ENCODE results near the gene RPS10.

Gene RPS10

DNA sequence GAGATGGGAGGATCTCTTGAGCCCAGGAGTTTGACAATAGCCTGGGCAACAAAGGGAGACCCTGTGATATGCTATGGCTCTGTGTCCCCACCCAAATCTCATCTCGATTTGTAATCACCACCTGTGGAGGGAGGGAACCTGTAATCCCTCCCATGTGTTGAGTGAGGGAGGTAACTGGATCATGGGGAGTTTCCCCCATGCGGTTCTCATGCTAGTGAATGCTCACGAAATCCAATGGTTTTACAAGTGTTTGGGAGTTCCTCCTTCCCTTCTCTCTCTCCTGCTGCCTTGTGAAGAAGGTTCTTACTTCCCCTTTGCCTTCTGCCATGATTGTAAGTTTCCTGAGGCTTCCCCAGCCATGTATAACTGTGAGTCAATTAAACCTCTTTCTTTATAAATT is 36.8 kb downstream of the RPS10 start:
- H3K4me2 ChIP-seq (ENCODE audit: low read length): no peak overlapping the region
- no peak overlapping the region for H3K4me3 ChIP-seq (ENCODE audit: low read depth, low read length, poor library complexity, severe bottlenecking)
- H2AFZ ChIP-seq (ENCODE audit: low read length): no peak overlapping the region
- H3K4me1 ChIP-seq (ENCODE audit: insufficient read depth, low read length, severe bottlenecking): peaks cover 46% of the 10 kb centered on the region
- no peaks in the 10 kb centered on the region for H3F3A ChIP-seq (ENCODE audit: insufficient read depth, low read length)
- no peaks in the 10 kb centered on the region for H3K27me3 ChIP-seq (ENCODE audit: insufficient read depth, low read length)
- H3K27ac ChIP-seq (ENCODE audit: low read depth, low read length, poor library complexity, severe bottlenecking): no peak overlapping the region
- H3K79me2 ChIP-seq (ENCODE audit: insufficient read depth, low read length): peaks cover 76% of the 10 kb centered on the region
- H3K9me2 ChIP-seq (ENCODE audit: low read depth, low read length): no peaks in the 10 kb centered on the region
- H4K20me1 ChIP-seq (ENCODE audit: insufficient read depth, low read length): no peaks in the 10 kb centered on the region
- TF ChIP-seq, protein P1, sequence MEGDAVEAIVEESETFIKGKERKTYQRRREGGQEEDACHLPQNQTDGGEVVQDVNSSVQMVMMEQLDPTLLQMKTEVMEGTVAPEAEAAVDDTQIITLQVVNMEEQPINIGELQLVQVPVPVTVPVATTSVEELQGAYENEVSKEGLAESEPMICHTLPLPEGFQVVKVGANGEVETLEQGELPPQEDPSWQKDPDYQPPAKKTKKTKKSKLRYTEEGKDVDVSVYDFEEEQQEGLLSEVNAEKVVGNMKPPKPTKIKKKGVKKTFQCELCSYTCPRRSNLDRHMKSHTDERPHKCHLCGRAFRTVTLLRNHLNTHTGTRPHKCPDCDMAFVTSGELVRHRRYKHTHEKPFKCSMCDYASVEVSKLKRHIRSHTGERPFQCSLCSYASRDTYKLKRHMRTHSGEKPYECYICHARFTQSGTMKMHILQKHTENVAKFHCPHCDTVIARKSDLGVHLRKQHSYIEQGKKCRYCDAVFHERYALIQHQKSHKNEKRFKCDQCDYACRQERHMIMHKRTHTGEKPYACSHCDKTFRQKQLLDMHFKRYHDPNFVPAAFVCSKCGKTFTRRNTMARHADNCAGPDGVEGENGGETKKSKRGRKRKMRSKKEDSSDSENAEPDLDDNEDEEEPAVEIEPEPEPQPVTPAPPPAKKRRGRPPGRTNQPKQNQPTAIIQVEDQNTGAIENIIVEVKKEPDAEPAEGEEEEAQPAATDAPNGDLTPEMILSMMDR (IDR thresholded peaks at IDR 0.05; ENCODE audit: low read length): no peak
- no peak for TF ChIP-seq EZH2 (IDR thresholded peaks at IDR 0.05; ENCODE audit: borderline replicate concordance, low read length)
- H3K9me3 ChIP-seq (ENCODE audit: low read length): no peaks in the 10 kb centered on the region
- H3K9ac ChIP-seq (ENCODE audit: low read length): no peak overlapping the region
- H3K36me3 ChIP-seq (ENCODE audit: insufficient read depth, low read length): no peaks in the 10 kb centered on the region

DNA sequence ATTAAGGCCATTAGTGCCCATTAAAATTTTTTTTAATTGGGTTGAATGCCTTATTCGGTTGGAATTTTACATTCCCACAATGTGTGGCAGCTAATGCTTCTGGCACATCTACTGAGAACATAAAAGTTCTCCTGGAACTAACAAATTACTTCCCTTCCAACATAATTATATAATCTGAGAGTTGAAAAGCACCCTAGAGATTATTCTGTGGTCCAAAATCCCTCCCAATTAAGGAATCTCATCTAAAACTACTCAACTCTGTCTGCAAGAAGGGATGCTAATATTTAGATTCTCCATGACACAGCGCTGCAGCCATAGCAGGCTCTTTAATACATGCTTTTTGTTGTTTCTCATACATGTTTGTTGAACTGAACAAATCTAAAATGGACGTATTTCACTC is 37.4 kb downstream of the RPS10 start:
- H4K20me1 ChIP-seq (ENCODE audit: insufficient read depth, low read length): no peaks in the 10 kb centered on the region
- H3K9ac ChIP-seq (ENCODE audit: low read length): no peak overlapping the region

DNA sequence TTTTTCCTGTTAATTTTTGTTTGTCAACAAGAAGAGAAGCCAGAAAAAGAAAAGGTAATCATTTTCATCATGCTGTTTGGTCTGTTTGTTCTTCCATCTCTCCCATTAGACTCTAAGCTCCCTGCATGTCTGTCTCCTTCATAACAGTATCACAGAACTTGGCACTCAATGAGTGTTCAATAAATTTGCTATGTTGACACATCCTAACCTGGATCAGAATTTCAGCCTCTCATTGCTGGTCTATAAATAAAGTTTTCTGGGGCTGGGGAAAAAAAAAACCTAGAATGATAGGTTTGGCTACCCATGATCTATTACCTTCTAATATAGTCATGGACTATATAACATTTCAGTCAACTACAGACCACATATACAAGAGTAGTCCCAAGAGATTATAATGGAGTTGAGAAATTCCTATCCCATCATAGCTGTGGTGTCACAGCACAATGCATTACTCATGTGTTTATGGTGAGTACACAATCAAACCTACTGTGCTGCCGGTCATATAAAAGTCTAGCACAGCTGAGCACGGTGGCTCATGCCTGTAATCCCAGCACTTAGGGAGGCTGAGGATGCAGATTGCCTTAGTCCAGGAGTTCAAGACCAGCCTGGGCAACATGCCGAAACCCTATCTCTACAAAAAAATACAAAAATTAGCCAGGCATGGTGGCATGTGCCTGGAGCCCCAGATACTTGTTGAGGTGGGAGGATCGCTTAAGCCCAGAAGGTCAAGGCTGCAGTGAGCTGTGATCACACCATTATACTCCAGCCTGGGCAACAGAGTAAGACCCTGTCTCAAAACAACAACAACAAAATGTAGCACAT is 39.3 kb downstream of the RPS10 start:
- Histone ChIP-seq H3K4me1 (ENCODE audit: insufficient read depth, low read length, severe bottlenecking) (peaks cover 41% of the 10 kb centered on the region), H2AFZ (ENCODE audit: low read length) (no peak overlapping the region), H4K20me1 (ENCODE audit: insufficient read depth, low read length) (no peaks in the 10 kb centered on the region), H3K4me2 (ENCODE audit: low read length) (no peak overlapping the region), H3K9me3 (ENCODE audit: low read length) (no peaks in the 10 kb centered on the region), H3K9ac (ENCODE audit: low read length) (no peak overlapping the region), H3K9me2 (ENCODE audit: low read depth, low read length) (no peaks in the 10 kb centered on the region), H3K27ac (ENCODE audit: low read depth, low read length, poor library complexity, severe bottlenecking) (no peak overlapping the region), H3F3A (ENCODE audit: insufficient read depth, low read length) (no peaks in the 10 kb centered on the region), H3K4me3 (ENCODE audit: low read depth, low read length, poor library complexity, severe bottlenecking) (no peak overlapping the region), H3K36me3 (ENCODE audit: insufficient read depth, low read length) (no peaks in the 10 kb centered on the region), H3K79me2 (ENCODE audit: insufficient read depth, low read length) (peaks cover 100% of the 10 kb centered on the region), H3K27me3 (ENCODE audit: insufficient read depth, low read length) (no peaks in the 10 kb centered on the region)
- TF ChIP-seq, protein P1 (IDR thresholded peaks at IDR 0.05; ENCODE audit: low read length): no peak
- no peak for TF ChIP-seq EZH2 (IDR thresholded peaks at IDR 0.05; ENCODE audit: borderline replicate concordance, low read length)

More for the DNA sequence above, 37.4 kb downstream of the RPS10 start:
- Histone ChIP-seq H3K4me3 (ENCODE audit: low read depth, low read length, poor library complexity, severe bottlenecking) (no peak overlapping the region), H3K27ac (ENCODE audit: low read depth, low read length, poor library complexity, severe bottlenecking) (no peak overlapping the region), H3K27me3 (ENCODE audit: insufficient read depth, low read length) (no peaks in the 10 kb centered on the region), H3K79me2 (ENCODE audit: insufficient read depth, low read length) (peaks cover 82% of the 10 kb centered on the region), H3K9me3 (ENCODE audit: low read length) (no peaks in the 10 kb centered on the region), H3K36me3 (ENCODE audit: insufficient read depth, low read length) (no peaks in the 10 kb centered on the region), H3K9me2 (ENCODE audit: low read depth, low read length) (no peaks in the 10 kb centered on the region), H3K4me1 (ENCODE audit: insufficient read depth, low read length, severe bottlenecking) (peaks cover 45% of the 10 kb centered on the region), H2AFZ (ENCODE audit: low read length) (no peak overlapping the region), H3F3A (ENCODE audit: insufficient read depth, low read length) (no peaks in the 10 kb centered on the region), H3K4me2 (ENCODE audit: low read length) (no peak overlapping the region)
- TF ChIP-seq EZH2 (IDR thresholded peaks at IDR 0.05; ENCODE audit: borderline replicate concordance, low read length): no peak
- TF ChIP-seq, protein P1 (IDR thresholded peaks at IDR 0.05; ENCODE audit: low read length): no peak
